GM21367 (cell line): ENCODE measurements around the gene PKNOX2.

ENCODE experiments used
- ATAC-seq: cut with Tn5 transposase; IDR thresholded peaks from one replicate; pipeline ENCODE4 v1.9.1; 2021; ENCODE audit not compliant: unreplicated experiment

PKNOX2 gene

GRCh38 chr11:125429807-125430678 lies 265.5 kb downstream of the PKNOX2 start:
- no peak for ATAC-seq

GRCh38 chr11:125431009-125431408 lies 266.5 kb downstream of the PKNOX2 start:
- no peak for ATAC-seq

- ATAC-seq: no peak
These were observed 266.9 kb downstream of the PKNOX2 start for GRCh38 chr11:125431481-125431880.

DNA sequence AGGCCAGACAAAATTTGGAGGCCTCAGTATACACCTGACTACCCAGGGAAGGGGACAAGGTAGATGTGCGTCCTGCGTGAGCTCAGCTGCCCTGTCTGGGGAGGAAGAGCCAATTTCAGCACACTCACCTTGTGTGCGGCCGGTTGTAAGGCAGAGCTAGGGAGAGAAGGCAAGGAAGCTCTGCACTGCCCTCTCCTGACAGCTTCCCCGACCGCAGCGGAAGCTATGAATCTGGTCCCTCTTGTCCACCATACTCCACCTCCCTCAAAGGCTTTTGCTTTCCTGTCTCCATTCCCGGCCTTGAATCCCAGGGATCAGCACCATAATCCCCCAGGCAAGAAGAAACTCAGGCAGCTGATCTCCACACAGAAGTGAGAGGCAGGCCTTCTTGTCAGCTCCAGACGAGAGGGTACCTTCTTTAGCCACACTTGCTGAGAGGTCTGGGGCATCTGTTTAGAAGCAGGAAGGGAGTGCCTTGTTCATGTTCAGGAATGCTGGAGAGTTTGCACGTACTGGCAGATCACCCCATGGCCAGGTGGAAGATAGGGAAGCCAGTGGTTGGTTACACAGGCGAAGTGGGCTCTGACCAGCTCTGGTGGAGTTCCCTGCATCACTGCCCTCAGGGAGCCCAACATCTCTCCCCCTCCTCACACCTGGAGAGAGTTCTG lies 269.0 kb downstream of the PKNOX2 start:
- peak; percentile 80 for ATAC-seq

DNA sequence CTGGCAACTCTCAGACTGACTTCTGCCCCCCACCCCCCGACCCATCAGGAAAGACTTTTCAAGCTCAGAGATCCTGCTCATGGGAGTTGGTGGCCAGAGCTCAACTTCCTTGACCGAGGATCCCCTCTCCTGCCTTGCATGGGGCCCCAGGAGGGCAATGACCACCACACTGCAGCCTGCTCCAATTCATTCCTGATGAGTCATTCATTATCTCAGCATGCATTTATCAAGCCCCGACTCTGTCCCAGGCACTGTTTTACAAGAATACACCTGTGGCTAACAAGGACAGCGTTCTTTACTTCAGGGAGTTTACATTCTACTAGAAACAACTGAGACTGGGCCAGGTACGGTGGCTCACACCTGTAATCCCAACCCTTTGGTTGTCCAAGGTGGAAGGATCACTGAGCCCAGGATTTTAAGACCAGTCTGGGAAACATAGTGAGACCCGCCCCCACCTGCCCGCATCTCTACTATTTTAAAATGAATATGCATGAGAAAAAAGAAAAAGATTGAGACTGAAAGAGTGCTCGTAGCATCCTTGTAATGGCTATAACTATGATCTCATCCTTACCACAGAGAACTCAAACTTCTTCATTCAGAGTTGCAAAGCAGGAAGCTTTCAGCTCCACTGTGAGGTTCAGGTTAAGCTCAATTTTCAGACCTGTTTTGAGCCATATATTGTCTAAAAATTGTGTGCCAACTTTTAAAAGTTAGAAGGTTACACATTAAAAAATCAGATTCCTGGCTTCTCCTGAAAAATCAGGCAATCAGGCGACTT lies 271.1 kb downstream of the PKNOX2 start:
- ATAC-seq: no peak

- ATAC-seq: no peak
These were observed 277.3 kb downstream of the PKNOX2 start for GRCh38 chr11:125441648-125442410.

DNA sequence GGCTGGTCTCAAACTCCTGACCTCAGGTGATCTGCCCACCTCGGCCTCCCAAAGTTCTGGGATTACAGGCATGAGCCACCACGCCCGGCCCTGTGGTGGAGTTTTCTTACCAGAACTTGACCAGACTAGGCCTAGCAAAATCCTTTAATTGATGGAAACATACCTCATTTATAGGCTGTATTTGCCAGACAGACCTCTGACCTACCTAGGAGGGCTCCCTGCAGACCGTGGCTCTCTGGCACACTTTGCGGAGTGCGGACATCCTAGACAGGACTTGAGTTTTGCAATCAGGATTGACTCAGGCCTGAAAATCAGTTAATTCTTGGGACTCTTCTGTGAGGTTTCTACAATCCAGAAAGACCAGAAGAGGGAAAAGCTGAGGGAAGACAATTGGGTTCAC lies 278.4 kb downstream of the PKNOX2 start:
- no peak for ATAC-seq

DNA sequence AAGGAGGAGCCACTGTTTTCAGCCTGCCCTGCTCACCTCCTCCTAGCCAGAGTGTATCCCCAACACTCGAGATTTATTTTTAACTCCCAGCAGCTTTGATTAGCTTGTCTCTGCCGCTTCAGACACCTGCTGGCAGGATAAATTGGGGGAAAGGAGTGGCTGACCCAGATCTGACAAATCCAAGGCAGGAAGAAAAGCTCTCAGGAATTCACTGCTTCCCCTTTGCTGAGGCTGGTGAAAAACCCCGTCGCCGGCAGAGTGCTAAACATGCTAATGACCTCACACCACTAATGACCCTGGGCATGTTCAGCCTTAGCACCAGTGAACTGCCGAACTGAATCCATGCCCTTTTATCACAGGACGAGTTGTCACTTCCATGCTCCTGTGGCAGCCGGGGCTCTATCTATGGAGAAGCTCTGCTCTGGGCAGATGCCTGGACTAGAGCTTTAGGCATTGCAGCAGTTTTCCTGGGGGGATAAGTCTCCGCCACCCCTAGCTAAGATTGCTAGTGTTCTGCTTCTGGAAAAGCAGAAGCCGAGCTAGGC lies 279.3 kb downstream of the PKNOX2 start:
- ATAC-seq: no peak

- ATAC-seq: no peak
These were observed 281.2 kb downstream of the PKNOX2 start for GRCh38 chr11:125445731-125446130.

- ATAC-seq: no peak
These were observed 281.7 kb downstream of the PKNOX2 start for GRCh38 chr11:125446279-125446678.

DNA sequence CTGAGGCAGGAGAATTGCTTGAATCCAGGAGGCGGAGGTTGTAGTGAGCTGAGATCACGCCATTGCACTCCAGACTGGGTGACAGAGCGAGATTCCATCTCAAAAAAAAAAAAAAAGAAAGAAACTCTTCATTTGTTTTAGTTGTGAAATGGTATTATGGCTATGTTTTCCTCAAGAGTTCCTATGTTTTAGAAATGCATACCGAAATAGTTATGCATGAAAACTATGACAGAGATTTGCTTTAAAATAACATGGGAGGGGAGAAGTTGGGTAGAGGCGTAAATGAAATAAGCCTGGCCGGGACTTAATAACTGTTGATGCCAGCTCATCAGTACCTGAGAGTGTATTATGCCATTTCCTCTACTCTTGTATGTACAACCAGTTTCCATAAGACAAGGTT lies 283.2 kb downstream of the PKNOX2 start:
- no peak for ATAC-seq

DNA sequence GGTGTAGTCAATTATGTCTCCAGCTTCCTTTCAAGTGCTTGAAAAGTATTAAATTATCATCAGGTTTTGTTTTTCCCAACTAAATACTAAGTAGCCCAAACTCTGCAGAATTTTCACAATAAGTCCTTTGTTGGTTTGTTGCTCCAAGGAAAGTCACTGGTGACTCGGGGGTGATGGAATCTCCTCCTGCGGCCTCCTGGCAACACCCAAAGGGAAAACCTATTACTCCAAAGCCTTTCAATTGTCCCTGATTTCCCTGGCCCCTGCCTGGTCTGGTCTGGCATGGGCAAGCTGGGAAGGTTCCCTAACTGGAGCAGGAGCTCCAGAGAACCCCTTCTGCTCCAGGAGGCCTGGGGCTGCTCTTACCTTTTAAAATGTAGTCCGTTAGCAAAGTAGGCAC lies 283.6 kb downstream of the PKNOX2 start:
- ATAC-seq: no peak

GRCh38 chr11:125449565-125449964 lies 285.0 kb downstream of the PKNOX2 start:
- no peak for ATAC-seq

DNA sequence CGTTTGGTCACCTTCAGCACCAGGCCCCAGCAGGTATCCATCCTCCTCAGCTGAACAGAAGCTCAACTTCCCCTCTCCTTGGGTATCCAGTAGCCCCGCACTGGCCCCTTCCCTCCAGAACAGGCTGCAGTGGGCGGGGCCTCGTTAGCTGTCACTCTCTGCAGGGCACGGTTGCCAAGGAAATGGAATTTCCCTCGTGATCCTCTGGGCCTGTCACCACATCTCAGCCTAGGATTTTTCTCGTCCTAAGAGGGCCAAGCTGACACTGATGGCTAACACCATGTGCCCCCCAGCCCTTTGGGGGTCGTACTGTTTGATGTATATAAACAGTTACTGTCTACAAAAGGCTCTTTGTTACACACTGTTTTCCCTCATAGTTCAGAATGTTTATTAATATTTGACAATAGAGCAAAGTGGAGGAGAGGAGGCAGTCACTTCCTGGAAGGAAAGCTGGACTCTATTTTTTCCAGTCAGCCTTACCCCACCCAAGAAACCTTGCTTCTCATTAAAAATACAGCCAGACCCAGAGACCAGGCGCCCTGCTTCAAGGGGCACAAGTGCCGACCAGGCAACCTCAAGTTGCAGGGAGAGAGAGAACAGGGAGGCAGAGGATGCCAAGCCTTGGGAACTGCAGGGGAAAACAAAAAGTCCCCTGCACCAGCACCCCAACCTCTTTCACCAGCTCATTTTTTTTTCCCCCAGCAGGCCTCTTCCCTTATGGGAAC lies 287.0 kb downstream of the PKNOX2 start:
- peak; percentile 57 for ATAC-seq

GRCh38 chr11:125452125-125452470 lies 287.5 kb downstream of the PKNOX2 start:
- ATAC-seq: no peak

DNA sequence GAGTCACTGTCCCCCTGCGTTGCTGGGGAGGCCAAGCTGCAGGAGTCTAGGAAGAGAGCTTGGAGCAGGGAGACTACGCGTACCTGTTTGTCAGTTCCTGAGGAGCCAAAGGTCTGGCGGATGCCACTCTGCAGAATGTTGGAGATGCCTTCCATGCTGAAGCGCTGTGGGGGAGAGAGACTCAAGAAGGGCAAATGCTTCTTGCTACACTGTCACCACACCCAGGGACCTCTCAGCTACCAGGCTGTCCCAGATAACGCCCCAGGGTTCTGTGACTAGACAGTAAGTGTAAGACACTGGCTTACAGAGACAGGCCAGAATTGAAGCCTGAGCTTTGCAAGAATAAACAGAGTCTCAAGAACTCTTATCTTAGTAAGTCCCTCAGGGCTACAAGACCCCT lies 289.5 kb downstream of the PKNOX2 start:
- no peak for ATAC-seq

DNA sequence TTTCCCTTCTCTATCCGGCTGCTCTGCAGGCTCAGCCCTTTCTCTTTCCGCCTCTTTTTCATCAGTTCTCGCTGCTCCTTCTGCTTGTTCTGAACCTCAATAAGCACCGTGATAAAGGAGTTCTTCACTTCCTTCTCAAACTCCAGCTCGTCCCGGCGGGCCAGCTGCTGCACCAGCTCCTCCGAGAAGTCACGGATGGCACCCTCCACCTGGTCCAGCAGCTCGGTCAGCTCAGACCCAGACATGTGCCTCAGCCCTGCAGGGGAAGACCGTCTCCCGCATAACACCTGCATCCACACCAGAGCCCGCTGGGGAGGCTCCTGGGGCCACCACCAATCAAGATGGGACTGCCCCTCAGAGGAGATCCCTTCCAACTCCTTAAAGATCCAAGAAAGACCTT lies 291.3 kb downstream of the PKNOX2 start:
- no peak for ATAC-seq

- ATAC-seq: no peak
These were observed 293.3 kb downstream of the PKNOX2 start for GRCh38 chr11:125457814-125458343.

DNA sequence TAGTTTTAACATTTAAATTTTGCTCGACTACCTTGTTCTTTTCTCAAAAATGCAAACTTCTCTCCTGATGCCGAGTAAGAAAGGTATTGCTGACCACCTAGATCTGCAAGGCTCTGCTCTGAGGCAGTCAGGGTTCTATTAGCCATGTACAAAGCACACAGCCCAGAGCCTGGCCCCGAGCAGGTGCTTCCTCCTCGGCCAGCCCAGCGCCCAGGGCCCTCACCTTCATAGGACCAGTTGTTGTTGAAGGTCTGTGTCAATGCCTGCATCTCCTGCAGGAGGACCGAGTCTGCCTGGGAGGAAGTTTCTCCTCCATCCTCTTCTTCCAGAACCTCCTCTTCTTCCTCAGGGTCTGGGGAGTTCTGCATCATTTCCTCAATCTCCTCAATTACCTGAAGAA lies 295.7 kb downstream of the PKNOX2 start:
- ATAC-seq: no peak
